NCI-H187 treated with DMSO at 0.1 percent for 48 hours (cell line): ENCODE measurements around the gene TTPAL.

Source experiments
- DNase-seq: peaks from one replicate; lab custom pipeline; 2025; lab: John Stamatoyannopoulos, UW

Gene TTPAL

GRCh38 chr20:44475694-44476560 is at the start of gene TTPAL:
Gene TTPAL, plus strand, starts transcription at chr20:44475874. Its CDS starts 4,126 bp downstream, at chr20:44480000.
- DNase-seq = peak; percentile 43

- no peak for DNase-seq
These were observed 49.8 kb upstream of the TTPAL start for GRCh38 chr20:44425923-44426322.

GRCh38 chr20:44426879-44427790 is 48.5 kb upstream of the TTPAL start:
- DNase-seq = no peak

GRCh38 chr20:44427804-44428173 is 47.9 kb upstream of the TTPAL start:
- no peak for DNase-seq

- no peak for DNase-seq
These were observed 47.3 kb upstream of the TTPAL start for GRCh38 chr20:44428174-44429016.

- DNase-seq = no peak
These were observed 46.7 kb upstream of the TTPAL start for GRCh38 chr20:44429017-44429339.

GRCh38 chr20:44429419-44430269 is 46.0 kb upstream of the TTPAL start:
- no peak for DNase-seq

GRCh38 chr20:44430270-44431065 is 45.2 kb upstream of the TTPAL start:
- DNase-seq = no peak

GRCh38 chr20:44431118-44431501 is 44.6 kb upstream of the TTPAL start:
- no peak for DNase-seq

- DNase-seq = no peak
These were observed 44.0 kb upstream of the TTPAL start for GRCh38 chr20:44431502-44432234.

- no peak for DNase-seq
These were observed 42.8 kb upstream of the TTPAL start for GRCh38 chr20:44432618-44433577.

GRCh38 chr20:44433751-44434538 is 41.7 kb upstream of the TTPAL start:
- no peak for DNase-seq

GRCh38 chr20:44435630-44436335 is 39.9 kb upstream of the TTPAL start:
- no peak for DNase-seq

- DNase-seq = no peak
These were observed 39.3 kb upstream of the TTPAL start for GRCh38 chr20:44436393-44436792.

- no peak for DNase-seq
These were observed 38.2 kb upstream of the TTPAL start for GRCh38 chr20:44437497-44437896.

- no peak for DNase-seq
These were observed 36.9 kb upstream of the TTPAL start for GRCh38 chr20:44438782-44439181.

GRCh38 chr20:44439318-44439717 is 36.4 kb upstream of the TTPAL start:
- no peak for DNase-seq
